PC-3 (cell line): ENCODE results near the gene REPS2. TPM values are rescaled to one million over a fixed set of nuclear protein-coding genes. Genes with fewer than 3 reads are reported as not detected.

Experiments used
- ATAC-seq: fragments of 200-7000 bp; cut with Tn5 transposase; 2 replicates; pipeline ENCODE4 v1.9.1; 2020; ENCODE audit warnings: mild to moderate bottlenecking, moderate library complexity
- BruUV-seq: library from RNA; stranded (reverse); fragments of 400-500 nt; replicated peaks from 2 replicates; lab custom pipeline; 2021; lab: Mats Ljungman, UMichigan
- CTCF ChIA-PET: fragments of 300-600 bp; sonication (Branson Sonifier 250); formaldehyde crosslinking; loops from one replicate; lab custom pipeline; 2022; ENCODE audit warnings: antibody characterized with exemption; lab: Charles Lee
- POLR2A ChIA-PET: fragments of 300-600 bp; sonication (Branson Sonifier 250); formaldehyde crosslinking; loops from one replicate; lab custom pipeline; 2022; ENCODE audit warnings: antibody characterized with exemption; ENCODE audit not compliant: unreplicated experiment; lab: Charles Lee
- DNase-seq: peaks from one replicate; pipeline ENCODE4 v3.0.0-alpha.2; 2015
- H2AFZ ChIP-seq: fragments of 300-600 bp; sonication (generic); 2 replicates; pipeline ENCODE4 v1.6.0; 2016; ENCODE audit warnings: antibody characterized with exemption, low read length
- H3F3A ChIP-seq: fragments of 300-600 bp; sonication (generic); one replicate; pipeline ENCODE4 v1.6.0; 2017; ENCODE audit warnings: antibody characterized with exemption, low read length, control low read depth, mild to moderate bottlenecking; ENCODE audit not compliant: unreplicated experiment
- H3K27ac ChIP-seq: fragments of 300-600 bp; sonication (generic); 2 replicates; pipeline ENCODE4 v1.5.1; 2016; ENCODE audit warnings: mild to moderate bottlenecking, low read length
- H3K27me3 ChIP-seq: fragments of 300-600 bp; sonication (generic); 2 replicates; pipeline ENCODE4 v1.6.1; 2016; ENCODE audit warnings: low read length, mixed read lengths
- H3K36me3 ChIP-seq: fragments of 300-600 bp; sonication (generic); 2 replicates; pipeline ENCODE4 v1.6.1; 2016; ENCODE audit warnings: low read depth, mixed run types, low read length, mixed read lengths
- H3K4me1 ChIP-seq: fragments of 300-600 bp; sonication (generic); 2 replicates; pipeline ENCODE4 v1.5.1; 2016; ENCODE audit warnings: low read length; ENCODE audit not compliant: insufficient read depth
- H3K4me2 ChIP-seq: fragments of 300-600 bp; sonication (generic); 2 replicates; pipeline ENCODE4 v1.6.0; 2016; ENCODE audit warnings: low read length
- H3K4me3 ChIP-seq: fragments of 300-600 bp; sonication (generic); 2 replicates; pipeline ENCODE4 v1.5.1; 2016; ENCODE audit warnings: mild to moderate bottlenecking, low read length, mixed read lengths
- H3K79me2 ChIP-seq: fragments of 300-600 bp; sonication (generic); 2 replicates; pipeline ENCODE4 v1.6.1; 2017; ENCODE audit warnings: low read length, mixed read lengths
- H3K9ac ChIP-seq: fragments of 300-600 bp; sonication (generic); 2 replicates; pipeline ENCODE4 v1.6.0; 2016; ENCODE audit warnings: mild to moderate bottlenecking, low read length
- H3K9me2 ChIP-seq: fragments of 300-600 bp; sonication (generic); replicated peaks from 2 replicates; pipeline ENCODE4 v1.6.1; 2016; ENCODE audit warnings: mixed run types, low read length, mixed read lengths
- H3K9me3 ChIP-seq: fragments of 300-600 bp; sonication (generic); 2 replicates; pipeline ENCODE4 v1.6.1; 2016; ENCODE audit warnings: low read length, mixed read lengths
- H4K20me1 ChIP-seq: fragments of 300-600 bp; sonication (generic); 2 replicates; pipeline ENCODE4 v1.6.1; 2016; ENCODE audit warnings: low read length, mixed read lengths
- EZH2 ChIP-seq: fragments of 300-600 bp; sonication (generic); IDR thresholded peaks from one replicate; pipeline ENCODE4 v1.6.1; 2017; ENCODE audit warnings: antibody characterized with exemption, mild to moderate bottlenecking, low read length; ENCODE audit not compliant: unreplicated experiment
- EZH2phosphoT487 ChIP-seq: fragments of 300-600 bp; sonication (generic); IDR thresholded peaks from 2 replicates; pipeline ENCODE4 v1.6.1; 2018; ENCODE audit warnings: mild to moderate bottlenecking, antibody characterized with exemption, low read length, borderline replicate concordance
- intact Hi-C: fragments of 100-400 bp; cut with micrococcal nuclease; formaldehyde crosslinking; loops from 2 replicates; pipeline ENCODE4 v1.9.0; 2023
- total RNA-seq: library from RNA; depleted of rRNA; stranded (reverse); fragments of >200 nt; gene quantifications from 2 replicates; pipeline ENCODE4 v1.2.3, GENCODE V29; 2014
- TF ChIP-seq, protein P1 (sequence below): fragments of 300-600 bp; sonication (generic); conservative IDR thresholded peaks from 2 replicates; pipeline ENCODE4 v1.5.1; 2017; ENCODE audit warnings: antibody characterized with exemption, low read depth, mild to moderate bottlenecking, low read length

The REPS2 gene
- total RNA-seq, 1 experiment from 2014 or later: 6.3 TPM

DNA sequence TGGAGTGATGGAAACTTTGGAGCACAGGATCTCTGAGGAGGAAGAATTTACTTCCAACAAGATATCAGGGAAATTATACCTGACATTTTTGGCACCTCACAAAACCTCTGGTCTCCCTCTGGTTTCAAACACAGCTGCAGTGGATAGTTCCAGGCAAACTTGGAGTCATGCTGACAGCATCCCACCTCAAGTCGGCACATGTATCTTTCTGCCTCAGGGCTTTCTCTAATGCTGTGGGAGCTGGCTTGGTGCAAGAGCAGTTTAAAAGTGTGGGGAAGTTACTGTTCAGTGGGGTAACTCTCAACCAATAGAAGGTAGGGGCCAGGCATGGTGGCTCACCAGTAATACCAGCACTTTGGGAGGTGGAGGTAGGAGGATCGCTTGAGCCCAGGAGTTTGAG lies 221.5 kb downstream of the REPS2 start:
- TF ChIP-seq EZH2 (no peak), EZH2phosphoT487 (no peak)
- TF ChIP-seq, protein P1, sequence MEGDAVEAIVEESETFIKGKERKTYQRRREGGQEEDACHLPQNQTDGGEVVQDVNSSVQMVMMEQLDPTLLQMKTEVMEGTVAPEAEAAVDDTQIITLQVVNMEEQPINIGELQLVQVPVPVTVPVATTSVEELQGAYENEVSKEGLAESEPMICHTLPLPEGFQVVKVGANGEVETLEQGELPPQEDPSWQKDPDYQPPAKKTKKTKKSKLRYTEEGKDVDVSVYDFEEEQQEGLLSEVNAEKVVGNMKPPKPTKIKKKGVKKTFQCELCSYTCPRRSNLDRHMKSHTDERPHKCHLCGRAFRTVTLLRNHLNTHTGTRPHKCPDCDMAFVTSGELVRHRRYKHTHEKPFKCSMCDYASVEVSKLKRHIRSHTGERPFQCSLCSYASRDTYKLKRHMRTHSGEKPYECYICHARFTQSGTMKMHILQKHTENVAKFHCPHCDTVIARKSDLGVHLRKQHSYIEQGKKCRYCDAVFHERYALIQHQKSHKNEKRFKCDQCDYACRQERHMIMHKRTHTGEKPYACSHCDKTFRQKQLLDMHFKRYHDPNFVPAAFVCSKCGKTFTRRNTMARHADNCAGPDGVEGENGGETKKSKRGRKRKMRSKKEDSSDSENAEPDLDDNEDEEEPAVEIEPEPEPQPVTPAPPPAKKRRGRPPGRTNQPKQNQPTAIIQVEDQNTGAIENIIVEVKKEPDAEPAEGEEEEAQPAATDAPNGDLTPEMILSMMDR: no peak
- ChIA-PET CTCF (no interaction called here), POLR2A (no interaction called here)
- H3K9me2 ChIP-seq: no peaks in the 10 kb centered on the region
- H3K9ac ChIP-seq: no peak overlapping the region
- H4K20me1 ChIP-seq: no peaks in the 10 kb centered on the region
- no TSS peak for BruUV-seq
- no peak overlapping the region for H3K4me2 ChIP-seq
- H3K4me1 ChIP-seq: no peaks in the 10 kb centered on the region
- H3K27me3 ChIP-seq: no peaks in the 10 kb centered on the region
- no peaks in the 10 kb centered on the region for H3F3A ChIP-seq
- intact Hi-C loops: no loop called here
- H3K36me3 ChIP-seq: no peaks in the 10 kb centered on the region
- no peak overlapping the region for H3K27ac ChIP-seq
- peaks cover 13% of the 10 kb centered on the region; the same call in 1 of the 2 replicates for H3K9me3 ChIP-seq
- ATAC-seq: no peak
- H3K79me2 ChIP-seq: no peaks in the 10 kb centered on the region
- no peak for DNase-seq
- no peak overlapping the region for H3K4me3 ChIP-seq
- H2AFZ ChIP-seq: no peak overlapping the region

DNA sequence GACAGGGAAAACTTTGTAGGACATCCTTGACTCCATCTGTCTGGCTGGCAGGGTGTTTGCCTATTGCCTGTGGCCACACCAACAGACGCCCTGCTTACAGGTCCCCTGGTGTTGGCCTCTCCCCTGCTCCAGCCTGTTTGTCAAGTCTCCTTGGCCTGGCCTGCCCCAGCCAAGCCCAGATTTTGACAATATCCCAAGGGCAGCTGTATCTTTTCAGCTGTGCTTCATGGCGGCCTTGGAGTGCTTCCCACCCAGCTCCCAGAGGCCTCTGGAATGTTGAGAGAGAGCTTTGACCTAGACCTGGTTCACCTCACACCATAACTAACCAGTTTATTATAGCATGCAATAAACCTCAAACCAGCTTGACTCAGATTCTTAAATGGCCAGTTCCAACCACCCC lies 224.5 kb downstream of the REPS2 start:
- BruUV-seq: no TSS peak
- intact Hi-C loops: no loop called here
- Histone ChIP-seq H3K4me3 (no peak overlapping the region), H3K4me1 (peaks cover 7% of the 10 kb centered on the region), H3K9me3 (no peaks in the 10 kb centered on the region), H3K27ac (no peak overlapping the region), H4K20me1 (no peaks in the 10 kb centered on the region), H3K79me2 (no peaks in the 10 kb centered on the region), H3K27me3 (no peaks in the 10 kb centered on the region), H3K4me2 (no peak overlapping the region), H3K36me3 (no peaks in the 10 kb centered on the region), H3F3A (no peaks in the 10 kb centered on the region), H3K9me2 (no peaks in the 10 kb centered on the region), H3K9ac (no peak overlapping the region), H2AFZ (no peak overlapping the region)
- ATAC-seq (no peak), DNase-seq (no peak)
- TF ChIP-seq EZH2phosphoT487 (no peak), EZH2 (no peak)
- TF ChIP-seq, protein P1: no peak
- ChIA-PET POLR2A (no interaction called here), CTCF (no interaction called here)

DNA sequence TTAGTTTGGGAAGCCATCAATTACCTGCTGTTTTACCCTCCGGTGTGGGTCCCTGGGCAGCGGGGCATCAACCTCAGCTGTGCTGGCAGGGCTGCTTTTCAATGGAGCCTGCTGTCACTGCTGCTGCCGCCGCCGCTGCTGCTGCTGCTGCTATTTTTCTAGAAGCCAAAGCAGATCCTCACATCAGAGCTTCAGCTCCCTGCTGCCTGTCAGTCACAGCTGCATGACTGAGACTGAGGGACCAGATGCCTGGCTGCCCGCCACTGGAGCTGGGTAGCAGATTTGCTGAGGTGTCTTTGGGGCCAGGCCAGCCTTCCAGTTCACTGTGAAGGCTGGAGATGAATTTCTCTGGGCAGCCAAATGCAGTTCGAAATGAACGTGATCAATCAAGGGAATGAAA lies 228.2 kb downstream of the REPS2 start:
- no peaks in the 10 kb centered on the region for H3K79me2 ChIP-seq
- H2AFZ ChIP-seq: no peak overlapping the region
- DNase-seq (no peak), ATAC-seq (no peak)
- H3K27me3 ChIP-seq: no peaks in the 10 kb centered on the region
- TF ChIP-seq, protein P1: no peak
- TF ChIP-seq EZH2phosphoT487: no peak
- H3K27ac ChIP-seq: no peak overlapping the region
- no peaks in the 10 kb centered on the region for H3K9me2 ChIP-seq
- no peak overlapping the region for H3K9ac ChIP-seq
- H3F3A ChIP-seq: no peaks in the 10 kb centered on the region
- no peak overlapping the region for H3K4me2 ChIP-seq
- H3K4me3 ChIP-seq: no peak overlapping the region
- peaks cover 7% of the 10 kb centered on the region for H3K4me1 ChIP-seq
- no peaks in the 10 kb centered on the region for H3K36me3 ChIP-seq
- no peaks in the 10 kb centered on the region for H4K20me1 ChIP-seq
- no peaks in the 10 kb centered on the region for H3K9me3 ChIP-seq
- POLR2A ChIA-PET: no interaction called here
- CTCF ChIA-PET: no interaction called here
- BruUV-seq: no TSS peak
- intact Hi-C loops: no loop called here
